Endodermal cell (in vitro differentiated cells): ENCODE data around the gene CHST11. TPM values are rescaled to one million over a fixed set of nuclear protein-coding genes. Genes with fewer than 3 reads are reported as not detected.

Experiments used
- DNase-seq: peaks from one replicate; pipeline ENCODE4 v3.0.0-alpha.2; 2017
- H3K27ac ChIP-seq: 2 replicates; pipeline ENCODE4 v1.5.1; 2013; ENCODE audit warnings: mild to moderate bottlenecking, low read depth, low read length, moderate library complexity
- H3K27me3 ChIP-seq: 2 replicates; pipeline ENCODE4 v1.6.1; 2013; ENCODE audit warnings: mild to moderate bottlenecking, low read length, moderate library complexity; ENCODE audit not compliant: insufficient read depth, control insufficient read depth, poor library complexity, severe bottlenecking
- H3K36me3 ChIP-seq: 2 replicates; pipeline ENCODE4 v1.7.0; 2013; ENCODE audit warnings: mild to moderate bottlenecking, low read length, moderate library complexity; ENCODE audit not compliant: control insufficient read depth, insufficient read depth
- H3K4me1 ChIP-seq: one replicate; pipeline ENCODE4 v1.7.0; 2013; ENCODE audit warnings: low read length; ENCODE audit not compliant: control insufficient read depth, insufficient read depth
- H3K4me3 ChIP-seq: 2 replicates; pipeline ENCODE4 v1.5.1; 2013; ENCODE audit warnings: mild to moderate bottlenecking, low read length, moderate library complexity
- H3K9ac ChIP-seq: 2 replicates; pipeline ENCODE4 v1.6.1; 2013; ENCODE audit warnings: mild to moderate bottlenecking, low read length, moderate library complexity; ENCODE audit not compliant: poor library complexity, severe bottlenecking; ENCODE audit errors: extremely low read depth
- H3K9me3 ChIP-seq: 2 replicates; pipeline ENCODE4 v1.6.1; 2013; ENCODE audit warnings: mild to moderate bottlenecking, low read length, moderate library complexity; ENCODE audit not compliant: control insufficient read depth
- H3K27ac Mint-ChIP-seq: 2 replicates; pipeline ENCODE4 v1.8.0; 2020; ENCODE audit warnings: mixed read lengths
- H3K27me3 Mint-ChIP-seq: 2 replicates; pipeline ENCODE4 v1.8.0; 2021; ENCODE audit warnings: mild to moderate bottlenecking, mixed read lengths; ENCODE audit not compliant: insufficient read depth
- H3K36me3 Mint-ChIP-seq: 2 replicates; pipeline ENCODE4 v1.8.0; 2020; ENCODE audit warnings: low read depth, mixed read lengths
- H3K4me1 Mint-ChIP-seq: 2 replicates; pipeline ENCODE4 v1.8.0; 2020; ENCODE audit warnings: mixed read lengths
- H3K4me3 Mint-ChIP-seq: 2 replicates; pipeline ENCODE4 v1.8.0; 2020; ENCODE audit warnings: mild to moderate bottlenecking, moderate library complexity, mixed read lengths
- H3K9me3 Mint-ChIP-seq: 2 replicates; pipeline ENCODE4 v1.8.0; 2020; ENCODE audit warnings: mild to moderate bottlenecking, mixed read lengths
- WGBS, 2 experiments: methylation state at CpG; one replicate each; pipeline versions ENCODE4 v1.1.5 to v1.1.7; 2013; ENCODE audit warnings: missing lambda C conversion rate in 2 of 2, mixed read lengths in 1 of 2; ENCODE audit not compliant: insufficient coverage in 1 of 2, insufficient read length in 1 of 2; 5-methylcytosine and 5-hydroxymethylcytosine counted together
- total RNA-seq, 2 donors: library from RNA; stranded (reverse); fragmentation: NEBNext Ultra II Directional in 1 of 2; extraction: Animal tissue kit (Norgen Biotek cat#: 25700) in 1 of 2; gene quantifications; 2 replicates in 1 of 2; 3 replicates in 1 of 2; pipeline ENCODE4 v1.2.1, GENCODE V29; 2021
- TF ChIP-seq, protein P1 (sequence below): fragments of 200-600 bp; sonication (generic); conservative IDR thresholded peaks from 2 replicates; pipeline ENCODE4 v1.5.0; 2021; ENCODE audit warnings: antibody characterized with exemption, mild to moderate bottlenecking

Gene CHST11
- total RNA-seq, 2 donors from 2014 or later = 30.7 to 36.2 TPM

DNA sequence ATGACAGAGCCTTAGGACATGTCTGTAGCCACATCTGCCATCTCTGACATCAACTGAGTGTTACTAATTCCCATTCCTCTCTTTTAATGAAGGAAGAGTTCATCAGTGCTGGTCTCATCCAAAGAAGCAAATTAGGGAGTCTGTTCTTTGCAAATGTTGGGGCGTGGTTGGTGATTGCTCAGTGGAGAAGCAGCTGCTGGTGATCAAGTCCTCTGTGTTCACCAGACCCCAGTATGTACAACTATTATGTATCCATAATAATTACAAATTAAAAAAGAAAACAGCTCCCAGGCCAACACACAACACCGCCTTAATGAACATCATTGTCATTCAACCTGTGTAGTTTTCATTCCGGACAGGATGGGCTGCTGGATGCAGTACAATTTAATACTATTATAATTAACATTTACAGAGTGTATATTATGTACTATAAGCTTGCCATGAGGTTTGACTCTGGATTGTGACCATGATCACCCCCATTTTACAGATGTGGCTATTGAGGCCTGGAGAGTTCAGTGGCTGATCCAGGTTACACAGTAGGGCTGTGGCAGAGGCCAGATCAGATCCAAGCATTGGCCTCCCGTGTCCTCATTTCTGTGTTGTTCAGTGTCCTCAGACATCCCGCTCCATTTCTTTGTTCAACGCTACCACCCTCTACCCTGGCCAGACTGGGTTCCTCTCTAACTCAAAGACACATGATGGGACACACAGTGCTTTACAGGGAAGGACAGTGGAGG lies 179.0 kb downstream of the CHST11 start:
- peaks cover 5% of the 10 kb centered on the region for H3K4me1 Mint-ChIP-seq
- no peak overlapping the region for H3K27ac Mint-ChIP-seq
- H3K9me3 Mint-ChIP-seq = no peaks in the 10 kb centered on the region
- no peak overlapping the region for H3K4me3 Mint-ChIP-seq
- DNase-seq = no peak
- no peaks in the 10 kb centered on the region for H3K27me3 ChIP-seq
- H3K9ac ChIP-seq = no peak overlapping the region
- no peaks in the 10 kb centered on the region for H3K4me1 ChIP-seq
- H3K27ac ChIP-seq = no peak overlapping the region
- TF ChIP-seq, protein P1, sequence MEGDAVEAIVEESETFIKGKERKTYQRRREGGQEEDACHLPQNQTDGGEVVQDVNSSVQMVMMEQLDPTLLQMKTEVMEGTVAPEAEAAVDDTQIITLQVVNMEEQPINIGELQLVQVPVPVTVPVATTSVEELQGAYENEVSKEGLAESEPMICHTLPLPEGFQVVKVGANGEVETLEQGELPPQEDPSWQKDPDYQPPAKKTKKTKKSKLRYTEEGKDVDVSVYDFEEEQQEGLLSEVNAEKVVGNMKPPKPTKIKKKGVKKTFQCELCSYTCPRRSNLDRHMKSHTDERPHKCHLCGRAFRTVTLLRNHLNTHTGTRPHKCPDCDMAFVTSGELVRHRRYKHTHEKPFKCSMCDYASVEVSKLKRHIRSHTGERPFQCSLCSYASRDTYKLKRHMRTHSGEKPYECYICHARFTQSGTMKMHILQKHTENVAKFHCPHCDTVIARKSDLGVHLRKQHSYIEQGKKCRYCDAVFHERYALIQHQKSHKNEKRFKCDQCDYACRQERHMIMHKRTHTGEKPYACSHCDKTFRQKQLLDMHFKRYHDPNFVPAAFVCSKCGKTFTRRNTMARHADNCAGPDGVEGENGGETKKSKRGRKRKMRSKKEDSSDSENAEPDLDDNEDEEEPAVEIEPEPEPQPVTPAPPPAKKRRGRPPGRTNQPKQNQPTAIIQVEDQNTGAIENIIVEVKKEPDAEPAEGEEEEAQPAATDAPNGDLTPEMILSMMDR = no peak
- H3K36me3 ChIP-seq = no peaks in the 10 kb centered on the region
- peaks cover 7% of the 10 kb centered on the region for H3K9me3 ChIP-seq
- 95 to 96% methylated on average over 4 to 6 of the region's 6 CpGs for WGBS, 2 experiments
- no peaks in the 10 kb centered on the region for H3K27me3 Mint-ChIP-seq
- no peak overlapping the region for H3K4me3 ChIP-seq
- peaks cover 14% of the 10 kb centered on the region for H3K36me3 Mint-ChIP-seq

DNA sequence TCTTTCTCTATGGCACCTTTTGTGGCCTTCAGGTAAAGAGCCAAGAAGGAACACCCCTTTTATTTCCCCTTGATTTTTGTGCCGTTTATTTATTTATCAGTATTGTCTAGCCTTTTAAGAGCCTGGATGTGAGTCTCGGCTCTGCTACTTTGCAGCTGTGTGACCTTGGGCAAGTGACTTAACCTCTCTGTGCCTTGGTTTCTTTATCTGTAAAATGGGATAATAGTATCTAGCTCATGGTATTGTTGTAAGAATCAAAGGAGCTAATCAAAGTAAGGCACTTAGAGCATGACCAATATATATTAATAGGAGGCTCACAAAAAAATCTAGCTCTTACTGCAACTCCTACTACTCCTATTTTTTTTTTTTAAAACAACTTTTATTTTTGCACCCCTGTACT lies 179.7 kb downstream of the CHST11 start:
- no peak for DNase-seq
- H3K27me3 Mint-ChIP-seq = no peaks in the 10 kb centered on the region
- Histone ChIP-seq H3K9me3 (peaks cover 8% of the 10 kb centered on the region), H3K9ac (no peak overlapping the region), H3K36me3 (no peaks in the 10 kb centered on the region), H3K4me1 (no peaks in the 10 kb centered on the region), H3K27ac (no peak overlapping the region), H3K4me3 (no peak overlapping the region), H3K27me3 (no peaks in the 10 kb centered on the region)
- H3K36me3 Mint-ChIP-seq = peaks cover 14% of the 10 kb centered on the region
- H3K9me3 Mint-ChIP-seq = no peaks in the 10 kb centered on the region
- 93% methylated on average over 2 of the region's 2 CpGs; no CpG with 5 or more reads in 1 of the 2 experiments for WGBS, 2 experiments
- H3K4me1 Mint-ChIP-seq = peaks cover 5% of the 10 kb centered on the region
- H3K27ac Mint-ChIP-seq = no peak overlapping the region
- H3K4me3 Mint-ChIP-seq = no peak overlapping the region
- TF ChIP-seq, protein P1 = no peak

DNA sequence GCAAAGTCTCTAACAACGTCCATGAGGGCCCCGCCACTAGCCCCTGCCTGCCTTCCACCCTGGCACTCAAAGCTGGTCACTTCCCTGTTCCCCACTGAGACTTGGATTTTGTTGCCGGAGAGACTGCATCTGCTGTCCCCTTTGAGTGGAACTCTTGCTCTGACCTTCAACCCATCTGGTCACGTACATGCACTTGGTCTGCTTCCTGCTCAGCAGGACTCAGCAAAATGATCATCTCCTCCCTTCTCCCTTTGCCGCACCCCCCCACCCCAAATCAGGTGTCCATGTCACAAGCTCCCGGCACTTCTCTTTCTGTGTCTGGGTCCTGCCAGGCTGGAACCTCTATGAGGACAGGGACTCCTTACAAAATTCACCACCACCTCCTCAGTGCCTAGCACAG lies 180.9 kb downstream of the CHST11 start:
- no peak for DNase-seq
- 92 to 93% methylated on average over 4 to 6 of the region's 6 CpGs for WGBS, 2 experiments

More for the DNA sequence above, 180.9 kb downstream of the CHST11 start:
- Mint-ChIP-seq H3K4me3 (no peak overlapping the region), H3K27me3 (no peaks in the 10 kb centered on the region), H3K4me1 (no peaks in the 10 kb centered on the region), H3K27ac (no peak overlapping the region), H3K9me3 (no peaks in the 10 kb centered on the region), H3K36me3 (peaks cover 14% of the 10 kb centered on the region)
- Histone ChIP-seq H3K4me1 (no peaks in the 10 kb centered on the region), H3K27ac (no peak overlapping the region), H3K9ac (no peak overlapping the region), H3K27me3 (no peaks in the 10 kb centered on the region), H3K9me3 (peaks cover 8% of the 10 kb centered on the region), H3K4me3 (no peak overlapping the region), H3K36me3 (no peaks in the 10 kb centered on the region)
- TF ChIP-seq, protein P1 = no peak
